Left hindlimb (tissue), 1 donor: Measurements from ENCODE around the gene COL15A1.

Experiments used
- DNase-seq: peaks from one replicate; pipeline ENCODE4 v3.0.0-alpha.2; 2018

Gene COL15A1

GRCh38 chr9:98974106-98974505 is 30.4 kb downstream of the COL15A1 start:
- no peak for DNase-seq

- no peak for DNase-seq
Observed at GRCh38 chr9:98974554-98974953, 30.8 kb downstream of the COL15A1 start.

DNA sequence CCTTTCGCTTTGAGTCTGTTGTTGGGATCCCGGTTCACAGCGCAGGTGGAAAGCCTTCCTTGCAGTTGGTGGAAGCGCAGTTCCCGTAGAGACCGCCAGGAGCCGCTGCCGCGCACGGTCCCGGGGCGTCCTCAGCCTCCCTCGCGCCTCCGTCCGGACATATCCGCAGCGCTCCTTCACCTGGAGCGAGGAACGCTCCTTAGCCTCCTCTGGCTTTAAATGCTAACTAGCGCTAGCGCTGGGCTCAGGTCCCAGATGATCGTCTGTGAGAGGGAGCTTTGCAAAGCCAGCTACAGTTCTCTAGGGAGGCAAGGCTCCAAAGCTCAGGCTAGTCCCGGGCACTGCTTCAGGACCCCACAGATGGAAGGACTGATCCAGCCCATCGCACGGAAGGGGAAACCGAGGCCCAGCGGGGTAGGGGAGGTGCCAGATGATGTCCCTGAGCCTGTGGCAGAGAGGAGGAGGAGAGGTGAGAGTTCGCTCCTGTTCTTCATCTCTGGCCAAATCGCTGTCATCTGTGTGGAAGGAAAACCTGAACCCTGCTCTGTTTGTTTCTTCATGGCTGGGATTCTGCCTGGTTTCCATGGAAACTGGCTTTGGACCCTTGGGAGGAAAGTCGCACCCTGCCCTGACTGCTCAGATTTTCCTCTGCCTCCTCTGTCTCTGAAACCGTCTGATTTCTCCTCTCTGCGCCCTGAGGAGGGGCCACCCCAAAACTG is 31.4 kb downstream of the COL15A1 start:
- peak; percentile 89 for DNase-seq

- no peak for DNase-seq
Observed at GRCh38 chr9:98975838-98976237, 32.1 kb downstream of the COL15A1 start.

GRCh38 chr9:98977246-98977714 is 33.6 kb downstream of the COL15A1 start:
- DNase-seq = peak; percentile 50

DNA sequence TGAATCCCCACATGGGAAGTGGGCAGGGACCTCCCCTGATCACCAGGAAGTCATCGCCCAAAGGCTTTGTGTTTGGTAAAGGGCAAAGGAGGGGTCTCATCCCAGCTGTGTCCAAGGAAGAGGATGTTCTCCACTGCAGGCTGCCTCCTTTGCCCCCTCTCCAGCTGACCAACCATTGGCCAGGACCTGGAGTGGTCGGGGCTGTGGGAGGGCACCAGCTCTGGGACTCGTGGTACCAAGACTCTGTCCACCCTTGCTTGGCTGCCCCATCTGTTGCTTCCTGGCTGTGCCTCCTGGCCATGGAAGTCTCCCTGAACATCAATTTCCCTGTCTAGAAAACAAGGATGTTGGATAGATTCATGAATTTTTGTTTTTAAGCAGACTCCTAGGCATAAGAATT is 34.1 kb downstream of the COL15A1 start:
- DNase-seq = no peak

GRCh38 chr9:98978231-98978681 is 34.5 kb downstream of the COL15A1 start:
- DNase-seq = peak; percentile 34

- peak; percentile 47 for DNase-seq
Observed at GRCh38 chr9:98980291-98980690, 36.6 kb downstream of the COL15A1 start.

- DNase-seq = peak; percentile 31
Observed at GRCh38 chr9:98983295-98984268, 39.9 kb downstream of the COL15A1 start.

GRCh38 chr9:98985596-98985995 is 41.9 kb downstream of the COL15A1 start:
- DNase-seq = peak; percentile 23

DNA sequence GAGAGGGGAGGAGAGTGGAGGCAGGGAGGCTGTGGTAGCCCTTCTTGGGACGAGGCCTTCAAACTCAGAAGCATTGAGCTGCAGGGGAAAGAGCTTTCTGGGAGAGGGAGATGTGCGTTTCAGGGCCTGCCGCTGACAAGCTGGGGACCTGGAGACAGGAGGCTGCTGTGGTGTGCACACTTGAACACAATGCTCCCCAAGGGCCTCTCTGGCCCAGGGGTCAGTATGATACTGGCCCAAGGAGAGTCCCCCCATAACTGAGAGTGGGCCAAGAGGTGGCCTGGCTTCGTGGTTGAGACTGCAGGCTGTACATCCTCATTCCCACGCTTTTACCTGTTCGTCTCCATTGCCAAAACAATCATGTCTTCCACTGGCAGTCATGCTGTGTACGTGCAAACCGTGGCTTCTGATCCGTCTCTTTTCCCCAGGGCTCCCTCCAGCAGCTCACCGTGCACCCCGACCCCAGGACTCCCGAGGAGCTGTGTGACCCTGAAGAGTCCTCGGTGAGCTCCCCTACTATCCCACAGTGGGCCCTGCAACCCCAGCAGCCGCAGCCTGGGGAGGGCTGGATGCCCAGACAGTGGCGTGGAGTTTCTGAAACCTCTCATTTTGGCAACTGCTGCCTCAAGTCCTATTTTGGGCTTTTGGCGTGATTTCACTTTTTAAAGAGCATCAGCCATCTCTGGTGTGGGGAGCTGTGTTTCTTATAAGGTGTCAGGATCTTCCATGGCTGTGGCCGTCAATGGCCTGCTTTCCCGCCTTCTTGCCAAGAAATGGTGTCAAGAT is 43.4 kb downstream of the COL15A1 start:
- DNase-seq = peak; percentile 71

GRCh38 chr9:98989036-98990000 is 45.6 kb downstream of the COL15A1 start:
- DNase-seq = peak; percentile 73

- peak; percentile 15 for DNase-seq
Observed at GRCh38 chr9:98990181-98990870, 46.6 kb downstream of the COL15A1 start.

- no peak for DNase-seq
Observed at GRCh38 chr9:98992107-98992884, 48.6 kb downstream of the COL15A1 start.

GRCh38 chr9:98992885-98993569 is 49.3 kb downstream of the COL15A1 start:
- no peak for DNase-seq

- DNase-seq = no peak
Observed at GRCh38 chr9:98993570-98993945, 49.9 kb downstream of the COL15A1 start.

DNA sequence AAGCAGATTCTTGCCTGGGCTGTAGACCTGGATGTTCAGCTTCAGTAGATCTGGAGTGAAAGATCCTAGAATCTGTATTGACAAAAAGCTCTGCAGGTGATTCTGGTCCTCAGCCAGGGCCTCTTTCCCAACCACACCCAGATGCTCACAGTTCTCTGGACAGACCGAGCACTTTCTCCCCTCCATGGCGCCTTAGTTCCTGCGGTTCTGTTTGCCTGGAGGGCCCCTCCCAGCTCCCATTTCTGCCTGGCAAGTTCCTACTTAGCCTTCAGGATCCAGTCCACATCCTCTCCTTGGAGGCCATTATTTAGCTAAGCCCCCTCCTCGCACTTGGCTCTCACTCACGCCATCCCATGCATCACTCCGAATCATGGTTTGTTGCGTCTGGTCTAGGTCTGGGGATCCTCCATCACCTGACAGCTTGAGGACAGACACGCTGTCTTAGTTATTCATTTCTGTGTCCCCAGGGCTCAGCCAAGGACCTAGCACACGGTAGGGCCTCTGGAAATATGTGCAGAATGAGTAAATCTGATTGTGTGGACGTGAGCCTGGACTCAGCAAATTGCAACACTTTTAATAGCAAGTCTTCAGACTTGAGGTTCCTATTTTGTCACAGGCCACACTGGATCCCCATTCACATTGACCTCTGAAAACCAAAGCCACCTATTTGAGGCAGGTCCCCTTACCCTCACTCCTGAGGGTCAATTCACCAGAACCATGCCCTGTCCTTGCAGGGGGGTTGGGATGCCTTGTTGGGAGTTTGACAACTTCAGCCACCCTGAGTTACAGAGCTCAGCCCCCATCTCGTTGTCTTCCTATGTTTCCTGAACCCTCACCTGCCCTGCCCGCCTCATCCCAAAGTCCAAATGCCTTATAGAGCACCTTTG is 50.7 kb downstream of the COL15A1 start:
- DNase-seq = no peak

GRCh38 chr9:98995059-98995671 is 51.5 kb downstream of the COL15A1 start:
- no peak for DNase-seq
